Lower lobe of right lung (tissue), 2 donors: ENCODE data around the gene SLC38A10. TPM values are rescaled to one million over a fixed set of nuclear protein-coding genes. Genes with fewer than 3 reads are reported as not detected.
A peak's percentile ranks its signal among the peaks of the same experiment; 100 is the strongest.
"Not testable (repeated sequence)": the region's sequence is repeated elsewhere in the genome, so short reads cannot be mapped to it uniquely, and the experiment has no call there.

Experiments
- ATAC-seq, 2 donors: fragments of 200-7000 bp; cut with Tn5 transposase; one replicate each; pipeline ENCODE4 v1.9.1; 2020 to 2022; ENCODE audit warnings: mild to moderate bottlenecking in 2 of 2, moderate library complexity in 2 of 2
- DNase-seq: peaks from one replicate; pipeline ENCODE4 v3.0.0-alpha.2; 2020
- H3K27ac ChIP-seq: fragments of 200-600 bp; one replicate; pipeline ENCODE4 v1.8.0; 2022
- H3K27me3 ChIP-seq: fragments of 200-600 bp; one replicate; pipeline ENCODE4 v1.8.0; 2022; ENCODE audit warnings: low read depth
- H3K36me3 ChIP-seq: fragments of 200-600 bp; one replicate; pipeline ENCODE4 v1.8.0; 2022; ENCODE audit warnings: mild to moderate bottlenecking
- H3K4me1 ChIP-seq: fragments of 200-600 bp; one replicate; pipeline ENCODE4 v1.8.0; 2022
- H3K4me3 ChIP-seq: fragments of 200-600 bp; one replicate; pipeline ENCODE4 v1.8.0; 2022; ENCODE audit warnings: mild to moderate bottlenecking
- H3K9me3 ChIP-seq: fragments of 200-600 bp; one replicate; pipeline ENCODE4 v1.8.0; 2022
- intact Hi-C: fragments of 100-400 bp; cut with DNase I; formaldehyde crosslinking; loops from one replicate; pipeline ENCODE4 v1.11.0; 2022
- total RNA-seq: library from RNA; stranded (reverse); fragmentation: NEBNext Ultra II Directional; extraction: Animal tissue kit (Norgen Biotek cat#: 25700); gene quantifications from one replicate; pipeline ENCODE4 v1.2.1, GENCODE V29; 2021
- TF ChIP-seq, protein P1 (sequence below): fragments of 200-600 bp; IDR thresholded peaks from one replicate; pipeline ENCODE4 v1.8.0; 2022; ENCODE audit warnings: antibody characterized with exemption, mild to moderate bottlenecking
- donor health status: DM: no; HTN: yes; CAD: no; lungs with severe emphysema.

Gene SLC38A10
- total RNA-seq, 1 donor from 2014 or later: 98.1 TPM

GRCh38 chr17:81228834-81229665, 66.1 kb downstream of the SLC38A10 start:
- intact Hi-C loops: no loop called here
- ATAC-seq (no peak), DNase-seq (no peak)
- Histone ChIP-seq H3K27ac (no peak overlapping the region), H3K36me3 (peaks cover 57% of the 10 kb centered on the region), H3K9me3 (no peaks in the 10 kb centered on the region), H3K27me3 (no peaks in the 10 kb centered on the region), H3K4me3 (no peak overlapping the region), H3K4me1 (peaks cover 10% of the 10 kb centered on the region)
- TF ChIP-seq, protein P1, sequence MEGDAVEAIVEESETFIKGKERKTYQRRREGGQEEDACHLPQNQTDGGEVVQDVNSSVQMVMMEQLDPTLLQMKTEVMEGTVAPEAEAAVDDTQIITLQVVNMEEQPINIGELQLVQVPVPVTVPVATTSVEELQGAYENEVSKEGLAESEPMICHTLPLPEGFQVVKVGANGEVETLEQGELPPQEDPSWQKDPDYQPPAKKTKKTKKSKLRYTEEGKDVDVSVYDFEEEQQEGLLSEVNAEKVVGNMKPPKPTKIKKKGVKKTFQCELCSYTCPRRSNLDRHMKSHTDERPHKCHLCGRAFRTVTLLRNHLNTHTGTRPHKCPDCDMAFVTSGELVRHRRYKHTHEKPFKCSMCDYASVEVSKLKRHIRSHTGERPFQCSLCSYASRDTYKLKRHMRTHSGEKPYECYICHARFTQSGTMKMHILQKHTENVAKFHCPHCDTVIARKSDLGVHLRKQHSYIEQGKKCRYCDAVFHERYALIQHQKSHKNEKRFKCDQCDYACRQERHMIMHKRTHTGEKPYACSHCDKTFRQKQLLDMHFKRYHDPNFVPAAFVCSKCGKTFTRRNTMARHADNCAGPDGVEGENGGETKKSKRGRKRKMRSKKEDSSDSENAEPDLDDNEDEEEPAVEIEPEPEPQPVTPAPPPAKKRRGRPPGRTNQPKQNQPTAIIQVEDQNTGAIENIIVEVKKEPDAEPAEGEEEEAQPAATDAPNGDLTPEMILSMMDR: no peak

DNA sequence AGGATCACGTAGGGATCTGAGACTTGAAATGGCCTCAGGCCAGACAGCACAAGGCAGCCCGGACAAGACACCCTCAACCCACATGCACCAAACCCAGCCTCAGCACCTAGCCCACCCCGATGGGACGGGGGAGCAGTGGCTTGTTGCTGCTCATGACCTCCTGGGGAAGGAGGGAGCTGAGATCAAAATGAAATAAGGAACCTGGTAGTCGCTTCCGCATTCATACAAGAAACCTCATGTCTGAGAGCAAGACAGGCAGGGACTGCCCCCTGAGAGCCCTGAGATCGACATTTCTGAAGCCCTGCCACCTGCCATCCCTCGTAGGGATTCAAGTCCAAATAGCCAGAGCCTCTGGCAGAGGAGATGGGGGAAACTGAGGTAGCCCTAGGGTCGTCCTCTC, 66.7 kb downstream of the SLC38A10 start:
- intact Hi-C loops: no loop called here
- ATAC-seq (peak in 1 of 2 donors; percentile 13), DNase-seq (no peak)
- H3K9me3 ChIP-seq: no peaks in the 10 kb centered on the region
- TF ChIP-seq, protein P1: no peak
- no peaks in the 10 kb centered on the region for H3K27me3 ChIP-seq
- no peak overlapping the region for H3K4me3 ChIP-seq
- H3K27ac ChIP-seq: peak overlapping the region; percentile 31
- peaks cover 16% of the 10 kb centered on the region for H3K4me1 ChIP-seq
- peaks cover 52% of the 10 kb centered on the region for H3K36me3 ChIP-seq

GRCh38 chr17:81227630-81228029, 67.5 kb downstream of the SLC38A10 start:
- H3K27ac ChIP-seq, DNase-seq, H3K9me3 ChIP-seq, H3K4me3 ChIP-seq, H3K27me3 ChIP-seq, ATAC-seq, intact Hi-C loops: not testable (repeated sequence)
- H3K4me1 ChIP-seq: peaks cover 19% of the 10 kb centered on the region
- H3K36me3 ChIP-seq: peaks cover 44% of the 10 kb centered on the region

DNA sequence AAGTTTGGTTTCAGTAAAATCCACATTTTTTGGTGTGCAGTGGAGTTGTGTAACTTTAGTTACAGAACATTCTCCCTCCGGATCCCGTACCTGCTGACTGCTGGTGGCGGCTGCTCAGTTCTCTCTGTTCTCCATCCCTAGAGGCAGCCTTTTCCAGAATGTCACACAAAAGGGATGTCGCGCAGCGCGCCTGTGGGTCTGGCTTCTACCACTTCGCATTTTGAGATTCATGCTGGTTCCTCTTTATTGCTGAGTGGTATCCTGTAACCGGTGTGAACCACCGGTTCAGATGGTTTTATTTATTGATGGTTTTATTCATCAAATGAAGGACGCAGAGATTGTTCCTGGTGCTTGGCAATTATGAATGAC, 71.4 kb downstream of the SLC38A10 start:
- no peak for ATAC-seq

GRCh38 chr17:81222906-81223761, 72.0 kb downstream of the SLC38A10 start, which contains the start of gene CEP131:
CEP131 (minus strand) TSS chr17:81222965; CDS start chr17:81220056, 2,909 bp downstream.
- Histone ChIP-seq H3K9me3 (no peaks in the 10 kb centered on the region), H3K4me3 (peak within 1 kb of the TSS; percentile 79), H3K27me3 (no peaks in the 10 kb centered on the region), H3K36me3 (peaks cover 4% of the 10 kb centered on the region), H3K4me1 (peaks cover 22% of the 10 kb centered on the region), H3K27ac (peak within 1 kb of the TSS; percentile 61)
- intact Hi-C loops: no loop called here
- peak; percentile 99 for DNase-seq
- TF ChIP-seq, protein P1: no peak
- ATAC-seq: peak; percentile 98 to 99

More for the DNA sequence above, 71.4 kb downstream of the SLC38A10 start:
- TF ChIP-seq, protein P1: no peak
- DNase-seq: no peak
- H3K4me3 ChIP-seq: peak overlapping the region; percentile 79
- H3K9me3 ChIP-seq: no peaks in the 10 kb centered on the region
- no peaks in the 10 kb centered on the region for H3K27me3 ChIP-seq
- H3K4me1 ChIP-seq: peaks cover 22% of the 10 kb centered on the region
- H3K36me3 ChIP-seq: peaks cover 9% of the 10 kb centered on the region
- intact Hi-C loops: no loop called here
- peak overlapping the region; percentile 61 for H3K27ac ChIP-seq
